K562 treated with DMSO at 1 percent for 48 hours (cell line): ENCODE results near the gene IL2. TPM values are rescaled to one million over a fixed set of nuclear protein-coding genes. Genes with fewer than 3 reads are reported as not detected.

Experiments used
- total RNA-seq: library from RNA; unstranded; fragments of 300-600 nt; gene quantifications from 2 replicates; pipeline ENCODE4 v1.2.3, GENCODE V29; 2022; ENCODE audit warnings: low replicate concordance; ENCODE audit errors: extremely low read depth

The IL2 gene
- total RNA-seq, result not detected in 2 replicates

DNA sequence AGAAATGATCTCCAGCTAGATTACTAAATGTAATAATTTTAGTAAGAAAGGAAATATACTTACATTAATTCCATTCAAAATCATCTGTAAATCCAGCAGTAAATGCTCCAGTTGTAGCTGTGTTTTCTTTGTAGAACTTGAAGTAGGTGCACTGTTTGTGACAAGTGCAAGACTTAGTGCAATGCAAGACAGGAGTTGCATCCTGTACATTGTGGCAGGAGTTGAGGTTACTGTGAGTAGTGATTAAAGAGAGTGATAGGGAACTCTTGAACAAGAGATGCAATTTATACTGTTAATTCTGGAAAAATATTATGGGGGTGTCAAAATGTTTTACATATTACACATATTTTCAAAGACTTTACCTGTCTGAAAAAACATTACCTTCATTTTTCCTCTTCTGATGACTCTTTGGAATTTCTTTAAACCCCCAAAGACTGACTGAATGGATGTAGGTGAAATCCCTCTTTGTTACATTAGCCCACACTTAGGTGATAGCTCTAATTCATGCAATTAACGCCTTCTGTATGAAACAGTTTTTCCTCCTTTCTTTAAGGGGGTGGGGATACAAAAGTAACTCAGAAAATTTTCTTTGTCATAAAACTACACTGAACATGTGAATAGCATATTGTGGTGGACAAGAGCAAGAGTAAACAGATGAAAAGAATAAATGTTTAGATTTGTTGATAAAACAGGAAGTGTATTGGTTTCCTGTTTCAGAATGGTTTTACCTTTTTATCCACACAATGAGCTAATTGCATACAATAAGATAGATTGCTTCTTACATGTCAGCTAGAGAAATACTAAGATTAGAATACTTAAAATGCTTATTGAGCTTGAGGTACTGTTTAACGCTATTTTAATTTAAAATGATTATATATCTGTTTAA lies at the start of gene IL2:
IL2 (minus strand) TSS at position 495 of the 886 bp plus-strand sequence; CDS start at position 210, 285 bp downstream.

Other genes with a start within 250 kb of the IL2 start
- gene ADAD1, start 77.7 kb downstream of the IL2 start, total RNA-seq, result not detected in 2 replicates
- not detected in 2 replicates for gene IL21, start 164.3 kb upstream of the IL2 start, total RNA-seq